ENCODE data around the gene DDX5. TPM values are rescaled to one million over a fixed set of nuclear protein-coding genes. Genes with fewer than 3 reads are reported as not detected.

The DDX5 gene
- total and polyA plus RNA-seq, 2 of the 13 experiments (the other 11 are each of a cell fraction or from before 2014, with no cell fraction given), result 503 to 684 TPM

- no peaks in the 10 kb centered on the region for H4K20me1 ChIP-seq (ENCODE audit: insufficient read depth, low read length)
- in situ Hi-C loops (cut with HindIII; ENCODE audit: extremely low pct_ligation_motif_present, low pct_unique_long_range_greater_than_20kb), result no loop called here
- FAIRE-seq, result no peak
- H2AFZ ChIP-seq (ENCODE audit: low read length), result no peak overlapping the region
- WGBS (ENCODE audit: low lambda C conversion rate), result 95% methylated on average over 6 of the region's 6 CpGs
- H3K27me3 ChIP-seq (ENCODE audit: control insufficient read depth in 1 of 2, insufficient read depth in 2 of 2, low read length in 2 of 2), result no peaks in the 10 kb centered on the region
- ChIA-PET POLR2A (interaction anchor here (1.7 kb wide), 1 partner anchor 14 kb away, joined by 5 read pairs; the partner anchor contains the start of gene CEP95), CTCF (ENCODE audit: low intra/inter-chr PET ratio, low total read pairs) (no interaction called here)
- H3K4me2 ChIP-seq (ENCODE audit: low read depth, low read length), result no peak overlapping the region
- H3K27ac ChIP-seq (ENCODE audit: extremely low read length, insufficient read depth, low read length), result no peak overlapping the region
- no TSS peak for BruUV-seq (replicated peaks)
- intact Hi-C loops (cut with micrococcal nuclease; ENCODE audit: unreplicated experiment), result no loop called here
- no peaks in the 10 kb centered on the region for H3K4me1 ChIP-seq (ENCODE audit: insufficient read depth, low read length)
- no peaks in the 10 kb centered on the region for H3K9me3 ChIP-seq (ENCODE audit: low read length)
- ATAC-seq, result no peak
- H3K36me3 ChIP-seq (replicated peaks in 1 of 2; ENCODE audit: control insufficient read depth in 1 of 2, insufficient read depth in 2 of 2, low read length in 2 of 2), result peaks cover 35 to 87% of the 10 kb centered on the region in 2 experiments
- no peak overlapping the region for H3K4me3 ChIP-seq (replicated peaks in 1 of 3; ENCODE audit: insufficient read depth in 1 of 3, low read depth in 2 of 3, low read length in 3 of 3)
- DNase-seq (ENCODE audit: low spot score), result no peak
- H3K79me2 ChIP-seq (ENCODE audit: insufficient read depth, low read length), result no peaks in the 10 kb centered on the region
- H3K9ac ChIP-seq (ENCODE audit: insufficient read depth, low read depth, low read length), result no peak overlapping the region
- TF ChIP-seq MLX (CRISPR knock-in tag; IDR thresholded peaks at IDR 0.05) (no peak), ESRRA (CRISPR knock-in tag; IDR thresholded peaks at IDR 0.05; ENCODE audit: low read depth) (no peak), ZBTB38 (CRISPR knock-in tag; IDR thresholded peaks at IDR 0.05) (no peak), HMGXB3 (CRISPR knock-in tag; IDR thresholded peaks at IDR 0.05; ENCODE audit: borderline replicate concordance) (no peak), PPARG (CRISPR knock-in tag; conservative IDR thresholded peaks at IDR 0.05) (no peak), ATF3 (CRISPR knock-in tag; IDR thresholded peaks at IDR 0.05) (no peak), ZFP36L2 (CRISPR knock-in tag; IDR thresholded peaks at IDR 0.05) (no peak), ZBTB4 (CRISPR knock-in tag; IDR thresholded peaks at IDR 0.05; ENCODE audit: borderline replicate concordance) (no peak), NR3C1 (CRISPR knock-in tag; IDR thresholded peaks at IDR 0.05) (no peak), ZNF136 (CRISPR knock-in tag; IDR thresholded peaks at IDR 0.05; ENCODE audit: low read depth) (no peak), ZNF337 (CRISPR knock-in tag; IDR thresholded peaks at IDR 0.05; ENCODE audit: borderline replicate concordance, low read depth) (no peak), ZFP82 (CRISPR knock-in tag; IDR thresholded peaks at IDR 0.05; ENCODE audit: borderline replicate concordance) (no peak), RBFOX2 (IDR thresholded peaks at IDR 0.05; ENCODE audit: low read depth, low read length) (no peak), ZMAT5 (CRISPR knock-in tag; IDR thresholded peaks at IDR 0.05; ENCODE audit: borderline replicate concordance, low read depth) (no peak), FOXA1 (IDR thresholded peaks at IDR 0.05) (no peak), FOXA1 (CRISPR knock-in tag; IDR thresholded peaks at IDR 0.05) (no peak), ZNF546 (CRISPR knock-in tag; conservative IDR thresholded peaks at IDR 0.05) (no peak)
These were observed 14.3 kb upstream of the DDX5 start for GRCh38 chr17:64520359-64520758.

Measured in HepG2 (cell line).